Esophagus mucosa (tissue), 1 donor: ENCODE data around the gene MZB1. TPM values are rescaled to one million over a fixed set of nuclear protein-coding genes. Genes with fewer than 3 reads are reported as not detected.

Experiments
- ATAC-seq: fragments of 200-7000 bp; cut with Tn5 transposase; one replicate; pipeline ENCODE4 v1.9.1; 2020
- total RNA-seq: library from RNA; stranded (reverse); gene quantifications from one replicate; pipeline ENCODE4 v1.2.4, GENCODE V29; 2023
- donor health status: DM: yes; HTN: yes; CAD: no.

MZB1 gene, protein sequence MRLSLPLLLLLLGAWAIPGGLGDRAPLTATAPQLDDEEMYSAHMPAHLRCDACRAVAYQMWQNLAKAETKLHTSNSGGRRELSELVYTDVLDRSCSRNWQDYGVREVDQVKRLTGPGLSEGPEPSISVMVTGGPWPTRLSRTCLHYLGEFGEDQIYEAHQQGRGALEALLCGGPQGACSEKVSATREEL
- total RNA-seq, result 3.3 TPM

DNA sequence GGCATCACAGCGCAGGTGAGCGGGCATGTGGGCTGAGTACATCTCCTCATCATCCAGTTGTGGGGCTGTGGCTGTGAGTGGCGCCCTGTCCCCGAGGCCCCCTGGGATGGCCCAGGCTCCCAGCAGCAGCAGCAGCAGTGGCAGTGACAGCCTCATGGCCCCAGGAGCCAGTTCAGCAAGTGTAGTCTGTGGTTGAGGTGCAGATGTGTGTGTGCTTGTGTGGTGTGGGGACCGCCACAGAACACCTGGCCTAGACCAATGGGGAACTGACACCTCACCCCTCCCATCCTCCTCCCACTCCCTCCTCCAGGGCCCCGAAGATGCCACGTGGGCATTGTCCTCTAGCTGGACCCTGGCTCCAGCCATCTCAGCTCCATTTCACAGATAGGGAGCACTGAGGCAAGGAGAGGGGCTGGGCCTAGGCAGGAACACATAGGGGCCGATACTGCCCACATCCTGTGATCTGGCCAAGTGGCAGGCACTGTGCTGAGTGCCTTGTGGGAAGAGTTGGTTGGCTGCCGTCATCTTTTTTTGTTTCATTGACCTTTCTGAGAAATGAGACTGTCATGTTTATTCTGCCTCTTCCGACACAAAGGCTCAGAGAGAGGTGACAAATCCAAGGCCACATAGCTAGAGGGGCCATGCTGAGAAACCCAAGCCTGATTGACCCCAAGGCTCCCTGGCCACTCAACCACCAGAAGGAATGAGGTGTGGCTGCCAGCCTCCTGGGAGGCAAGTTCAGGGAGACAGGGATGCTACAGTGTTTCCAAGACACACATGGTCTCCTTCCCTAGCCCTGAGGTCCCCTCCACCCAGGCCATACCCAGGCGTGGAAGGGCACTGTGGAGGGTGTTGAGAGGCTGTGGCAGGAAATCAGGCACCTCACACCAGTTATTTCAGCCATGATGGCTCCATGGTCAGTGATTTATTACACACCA lies at the start of gene MZB1:
MZB1 (minus strand) TSS at position 213 of the 938 bp plus-strand sequence; CDS start at position 156, 57 bp downstream.
- ATAC-seq, result peak; percentile 12

DNA sequence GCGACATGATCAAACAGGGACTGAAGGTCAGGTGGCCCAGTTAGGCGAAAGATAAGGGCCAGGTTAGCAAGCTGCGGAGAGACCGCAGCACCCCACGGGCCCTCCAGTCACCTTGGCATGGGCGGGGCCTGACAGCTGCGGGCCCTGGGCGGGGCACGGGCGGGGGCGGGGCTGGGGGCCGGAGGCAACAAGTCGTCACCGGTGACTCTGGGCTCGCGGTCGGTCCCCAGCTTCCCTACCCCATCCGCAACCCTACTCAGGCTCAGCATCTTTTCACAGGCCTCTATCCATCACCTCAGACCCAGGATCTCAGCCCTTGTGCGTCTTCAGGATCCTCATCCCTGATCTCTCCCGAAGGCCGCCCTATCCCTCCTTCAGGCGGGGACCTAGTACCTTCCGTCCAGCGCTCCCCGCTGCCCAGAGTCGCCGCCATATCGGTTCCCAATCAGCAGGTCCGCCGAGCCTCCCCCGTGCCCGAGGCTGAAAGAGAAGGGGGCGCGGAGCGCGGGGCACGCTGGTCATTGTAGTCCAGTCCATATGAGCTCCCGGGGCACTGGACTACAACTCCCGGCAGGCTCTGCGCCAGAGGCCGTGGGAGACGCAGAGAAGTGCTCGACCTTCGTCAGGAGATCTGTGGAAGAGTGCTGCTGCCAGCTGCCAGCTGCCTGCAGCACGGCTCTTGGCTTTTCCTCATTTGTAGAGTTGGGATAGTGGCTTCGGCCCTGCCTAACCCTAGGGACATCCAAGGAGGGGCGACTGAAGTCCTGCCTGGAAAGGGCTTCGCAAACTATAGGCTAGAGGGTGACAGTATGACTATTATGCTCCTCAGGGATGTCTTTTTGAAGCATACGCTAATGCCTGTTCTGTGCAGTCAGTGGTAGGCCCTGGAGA lies 49.5 kb upstream of the MZB1 start, which contains the start of gene DNAJC18:
DNAJC18 (minus strand) TSS at position 513 of the 891 bp plus-strand sequence; CDS start at position 433, 80 bp downstream.
- peak; percentile 93 for ATAC-seq

DNA sequence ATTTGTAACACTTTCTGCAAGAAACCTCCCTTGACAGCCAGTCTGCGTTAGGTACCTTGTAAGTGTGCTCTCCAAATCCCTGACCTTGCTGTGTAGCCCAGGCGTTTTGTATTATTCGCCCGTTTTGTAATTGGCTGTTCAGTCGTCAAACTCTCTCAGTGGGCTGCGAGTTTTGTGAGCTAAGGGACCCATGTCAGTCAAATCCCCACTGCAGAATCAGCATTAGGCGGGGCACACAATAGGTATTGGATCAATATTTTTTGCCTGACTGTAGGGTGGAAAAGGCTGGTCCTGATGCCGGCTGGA lies 48.9 kb upstream of the MZB1 start:
- no peak for ATAC-seq

DNA sequence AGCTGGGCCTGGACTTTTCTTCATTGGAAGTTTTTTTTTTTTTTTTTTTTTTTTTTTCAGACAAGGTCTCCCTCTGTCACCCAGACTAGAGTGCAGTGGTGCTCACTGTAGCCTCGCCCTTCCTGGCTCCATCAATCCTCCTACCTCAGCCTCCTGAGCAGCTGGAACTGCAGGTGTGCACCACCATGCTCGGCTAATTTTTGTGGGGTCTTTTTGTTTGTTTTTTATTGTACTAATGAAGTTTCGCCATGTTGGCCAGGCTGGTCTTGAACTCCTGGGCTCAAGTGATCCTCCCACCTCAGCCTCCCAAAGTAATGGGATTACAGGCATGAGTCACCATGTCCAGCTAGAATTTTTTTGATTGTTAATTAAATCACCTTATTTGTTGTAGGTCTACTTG lies 46.0 kb upstream of the MZB1 start:
- no peak for ATAC-seq

DNA sequence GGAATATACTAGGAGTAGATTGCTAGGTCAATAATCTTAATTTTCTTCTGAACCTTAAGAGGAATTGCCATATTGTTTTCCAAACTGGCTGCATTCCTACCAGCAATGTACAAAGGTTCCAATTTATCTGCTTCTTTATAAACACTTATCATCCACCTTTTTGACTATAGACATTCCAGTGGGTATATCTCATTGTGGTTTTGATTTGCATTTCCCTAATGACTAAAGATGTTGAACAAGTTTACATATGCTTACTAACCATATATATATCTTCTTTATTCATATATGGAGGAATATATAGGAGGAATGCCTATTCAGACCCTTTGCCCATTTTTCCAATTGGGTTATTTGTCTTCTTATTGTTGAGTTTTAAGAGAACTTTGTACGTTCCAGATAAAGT lies 42.0 kb upstream of the MZB1 start:
- ATAC-seq, result no peak

DNA sequence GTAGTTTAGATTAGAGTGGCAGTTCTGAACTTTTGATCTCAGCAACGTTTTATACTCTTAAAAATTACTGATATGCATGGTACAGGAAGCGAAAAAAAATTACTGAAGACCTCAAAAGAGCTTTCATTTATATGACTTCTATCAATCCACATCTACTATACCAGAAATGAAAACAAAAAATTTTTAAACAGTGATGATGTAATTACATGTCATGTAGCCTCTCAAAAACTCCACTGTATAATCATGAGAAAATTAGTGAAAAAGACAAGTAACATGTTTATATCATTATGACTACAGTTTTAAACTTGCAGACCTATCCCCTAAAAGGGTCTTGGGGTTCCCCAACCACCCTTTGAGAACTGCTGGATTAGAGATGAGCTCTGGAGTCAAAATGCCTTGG lies 40.3 kb upstream of the MZB1 start:
- ATAC-seq, result no peak

DNA sequence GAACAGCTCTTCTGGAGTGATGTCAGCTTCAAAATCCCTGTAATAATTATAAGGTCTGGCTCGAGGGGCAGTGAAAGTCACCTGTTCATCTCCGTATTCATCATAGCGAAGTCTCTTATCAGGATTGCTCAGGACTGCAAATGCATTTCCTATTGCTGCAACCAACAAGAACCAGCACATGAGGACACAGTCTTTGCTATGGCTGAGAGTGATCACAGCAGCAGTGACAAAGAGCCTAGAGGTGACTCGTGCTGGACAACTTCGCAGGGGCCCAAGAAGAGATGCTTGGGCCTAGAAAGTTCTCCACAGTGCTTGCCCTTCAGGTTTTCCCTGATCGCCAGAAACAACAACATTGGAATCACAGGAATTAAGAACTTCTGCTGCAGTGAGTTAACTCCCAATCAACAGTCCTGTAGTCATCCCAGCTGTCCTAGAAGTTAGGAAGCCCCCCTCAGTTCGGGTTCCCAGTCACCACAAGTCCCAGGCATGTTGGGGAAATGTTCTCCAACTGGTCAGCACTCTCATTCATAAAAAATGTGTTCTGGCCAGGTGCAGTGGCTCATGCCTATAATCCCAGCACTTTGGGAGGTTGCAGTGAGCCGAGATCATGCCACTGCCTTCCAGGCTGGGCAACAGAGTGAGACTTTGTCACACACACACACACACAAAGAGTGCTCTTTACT lies 36.6 kb upstream of the MZB1 start:
- ATAC-seq, result no peak

DNA sequence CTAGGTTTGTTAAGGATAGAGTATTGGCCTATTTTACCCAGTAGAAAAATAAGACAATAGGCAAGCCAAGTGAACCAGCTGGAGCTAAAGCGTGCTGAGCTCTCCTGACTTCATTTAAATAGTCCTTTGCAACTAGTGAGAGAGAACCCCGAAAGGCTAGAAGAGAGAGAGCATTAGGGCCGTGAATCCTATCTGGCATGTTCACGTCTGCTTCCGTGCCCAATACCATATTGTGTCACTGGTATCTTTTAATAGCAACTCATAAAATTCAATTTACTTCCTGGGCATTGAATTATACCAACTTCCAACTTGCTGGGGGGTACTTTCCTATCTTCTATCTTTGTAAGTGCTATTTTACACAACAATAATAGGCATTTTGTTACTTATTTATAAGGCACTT lies 35.8 kb upstream of the MZB1 start:
- no peak for ATAC-seq

DNA sequence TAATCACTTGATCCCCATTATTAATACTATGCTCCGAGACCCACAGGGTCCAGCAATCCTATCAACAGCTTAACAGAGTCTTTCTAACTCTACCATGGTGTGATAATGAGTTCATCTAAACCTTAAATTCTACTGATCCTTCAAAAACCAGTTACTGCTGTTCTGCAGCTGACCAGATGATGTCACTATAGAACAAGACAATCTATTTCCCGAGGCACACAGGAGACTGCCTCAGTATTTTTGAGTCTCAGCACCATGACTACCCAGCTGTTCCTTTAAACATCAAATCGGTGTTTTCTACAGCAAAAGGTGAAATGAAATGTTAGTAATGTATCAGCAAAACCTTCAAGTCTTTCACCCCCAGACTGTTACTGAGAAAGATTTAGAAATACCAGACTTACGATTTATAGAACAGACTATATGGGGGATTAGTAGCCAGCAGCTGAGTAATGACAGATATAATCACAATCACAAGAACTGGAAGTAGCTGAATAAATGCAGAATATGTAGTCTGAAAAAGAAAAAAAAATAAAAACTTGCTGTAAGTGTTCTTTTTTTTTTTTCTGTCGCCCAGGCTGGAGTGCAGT lies 32.7 kb upstream of the MZB1 start:
- ATAC-seq, result peak; percentile 81

DNA sequence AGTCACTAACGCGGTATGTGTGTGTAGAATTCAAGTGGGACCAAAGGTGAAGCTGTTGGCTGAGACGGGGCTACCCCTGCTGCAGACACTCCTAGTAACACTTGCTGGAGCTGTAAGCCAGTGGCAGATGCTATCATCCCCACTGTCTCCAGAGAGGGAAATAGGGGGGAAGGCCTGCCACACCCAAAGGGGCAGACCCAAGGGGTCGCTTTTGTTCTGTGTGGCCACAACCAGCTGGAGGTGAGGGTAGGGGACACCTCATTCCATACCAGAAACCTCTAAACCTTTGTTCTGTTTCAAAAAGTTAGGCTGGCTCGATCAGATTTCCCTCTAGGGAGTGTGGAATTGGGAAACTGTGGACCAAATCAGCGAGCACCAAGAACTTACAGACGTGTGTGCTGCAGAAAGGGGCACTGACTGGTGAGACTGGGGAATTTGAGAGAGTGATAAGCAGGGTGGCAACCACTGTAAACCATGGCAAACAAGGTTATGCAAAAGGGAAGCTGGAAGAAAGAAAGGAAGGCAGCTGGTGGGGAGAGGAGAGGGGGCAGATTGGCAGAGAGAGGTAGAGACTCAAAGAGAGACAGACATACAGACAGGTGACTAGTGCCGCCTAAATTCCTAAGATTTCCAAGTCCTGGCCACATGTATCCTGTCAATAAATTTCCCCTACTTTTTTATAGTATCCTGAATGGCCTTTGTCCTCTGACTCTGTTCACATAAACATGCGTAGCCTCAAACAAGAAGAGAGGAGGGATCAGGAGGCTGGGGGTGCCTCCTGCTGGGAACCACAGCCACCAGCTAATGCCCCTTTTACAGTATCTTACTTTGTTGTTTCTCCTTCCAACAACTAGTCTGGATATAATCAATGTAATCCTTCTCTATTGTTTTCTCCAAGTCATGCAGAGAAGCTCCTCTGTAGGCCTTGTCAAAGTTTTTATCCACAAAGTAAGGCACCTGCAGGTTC lies 29.8 kb upstream of the MZB1 start:
- no peak for ATAC-seq

DNA sequence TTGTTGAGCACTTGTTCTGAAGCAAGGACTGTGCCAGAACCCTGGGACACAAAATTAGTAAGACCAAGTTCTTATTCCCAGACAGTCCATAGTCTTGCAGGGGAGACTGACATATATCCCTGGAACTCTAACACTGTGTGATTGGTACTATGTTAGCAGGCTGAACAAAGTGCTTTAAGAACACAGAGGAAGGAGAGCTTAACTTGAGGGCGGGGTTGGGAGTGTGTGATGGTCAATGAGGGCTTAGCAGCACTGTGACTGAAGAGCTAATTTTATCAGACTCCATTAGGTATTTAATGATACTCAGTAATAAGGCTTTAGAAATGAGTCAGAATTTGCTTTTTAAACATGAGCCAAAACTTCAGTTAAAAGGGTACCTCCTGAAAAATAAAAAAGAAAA lies 29.1 kb upstream of the MZB1 start:
- ATAC-seq, result no peak

DNA sequence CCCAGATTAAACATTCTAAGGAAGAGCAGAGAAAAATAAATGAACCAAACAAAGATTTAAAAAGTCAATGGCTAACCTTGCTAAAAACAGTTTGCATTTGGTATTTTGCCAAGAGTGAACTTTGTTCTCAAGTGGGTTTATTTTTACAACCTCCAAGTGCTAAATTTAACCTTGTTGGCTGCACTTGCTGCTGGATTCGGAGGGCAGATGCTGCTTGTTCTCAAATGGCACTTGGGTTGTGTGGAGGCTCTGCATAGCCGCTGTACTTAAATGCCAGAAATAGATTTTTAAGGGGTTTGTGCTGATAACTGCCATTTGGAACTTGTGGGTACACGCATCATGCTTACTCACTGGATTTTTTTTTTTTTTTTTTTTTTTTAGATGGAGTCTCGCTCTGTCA lies 27.5 kb upstream of the MZB1 start:
- ATAC-seq, result no peak

DNA sequence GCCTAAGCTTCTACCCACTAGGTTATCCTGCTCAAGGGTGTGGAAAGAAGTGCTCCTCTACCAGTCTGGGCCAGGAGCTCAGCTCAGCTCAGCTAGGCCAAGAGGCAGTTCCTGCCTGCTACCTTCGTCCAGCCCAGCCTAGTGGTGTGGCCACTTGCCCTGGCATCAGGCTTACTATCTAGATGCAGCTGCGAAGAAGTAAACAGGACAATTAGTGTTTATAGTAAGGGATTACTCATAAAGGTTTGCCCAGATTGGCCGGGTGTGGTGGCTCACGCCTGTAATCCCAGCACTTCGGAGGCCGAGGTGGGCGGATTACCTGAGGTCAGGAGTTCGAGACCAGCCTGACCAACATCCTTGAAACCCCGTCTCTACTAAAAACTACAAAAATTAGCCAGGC lies 26.9 kb upstream of the MZB1 start:
- peak; percentile 35 for ATAC-seq

DNA sequence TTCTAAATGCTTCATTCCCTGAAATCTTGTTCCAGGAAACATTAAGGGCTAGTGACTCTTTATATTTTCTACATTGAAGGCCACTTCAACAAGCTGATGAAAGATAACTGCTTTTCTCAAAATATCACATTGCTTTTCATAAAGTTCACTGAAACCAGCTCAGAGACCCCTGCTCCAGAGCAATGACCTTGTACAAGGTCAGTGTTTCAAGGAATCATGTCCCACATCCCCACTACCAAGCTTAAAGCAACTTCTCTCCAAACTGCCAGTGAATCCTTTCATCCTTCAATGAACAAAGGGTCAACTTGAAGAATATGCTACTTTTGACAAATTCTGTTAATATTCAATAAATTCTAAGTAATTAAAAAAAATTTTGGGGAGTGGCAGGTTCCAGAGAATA lies 26.2 kb upstream of the MZB1 start:
- no peak for ATAC-seq

DNA sequence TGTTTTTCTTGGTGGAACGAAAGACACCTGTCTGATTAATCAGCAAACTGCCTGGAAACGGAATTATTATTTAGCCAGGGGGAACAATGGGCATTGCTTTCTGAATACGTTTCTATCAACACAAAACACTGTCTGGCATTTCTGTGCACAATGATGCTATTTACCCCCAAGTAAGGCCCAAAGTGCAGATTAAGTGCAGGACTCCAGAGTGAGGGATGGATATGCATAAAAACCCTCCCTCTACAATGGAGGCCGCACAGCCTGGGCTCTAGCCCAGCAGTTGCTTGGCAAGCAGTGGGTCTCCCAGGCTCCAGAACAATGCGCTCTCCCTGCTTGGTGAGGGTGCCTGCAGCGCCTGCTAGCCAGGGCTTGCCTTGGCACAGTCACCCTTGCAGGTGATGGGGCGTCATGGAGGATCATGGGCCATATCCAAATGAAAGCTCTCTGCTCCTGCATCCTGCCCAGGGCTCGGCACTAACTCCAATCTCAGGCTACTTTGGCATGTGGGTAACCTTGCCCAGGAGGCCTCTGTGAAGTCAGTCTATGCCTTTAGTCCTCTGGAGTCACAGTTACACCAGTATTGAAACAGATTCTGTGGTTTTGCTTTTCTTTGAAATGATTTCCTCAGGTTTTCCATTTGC lies 25.6 kb upstream of the MZB1 start:
- ATAC-seq, result peak; percentile 89

DNA sequence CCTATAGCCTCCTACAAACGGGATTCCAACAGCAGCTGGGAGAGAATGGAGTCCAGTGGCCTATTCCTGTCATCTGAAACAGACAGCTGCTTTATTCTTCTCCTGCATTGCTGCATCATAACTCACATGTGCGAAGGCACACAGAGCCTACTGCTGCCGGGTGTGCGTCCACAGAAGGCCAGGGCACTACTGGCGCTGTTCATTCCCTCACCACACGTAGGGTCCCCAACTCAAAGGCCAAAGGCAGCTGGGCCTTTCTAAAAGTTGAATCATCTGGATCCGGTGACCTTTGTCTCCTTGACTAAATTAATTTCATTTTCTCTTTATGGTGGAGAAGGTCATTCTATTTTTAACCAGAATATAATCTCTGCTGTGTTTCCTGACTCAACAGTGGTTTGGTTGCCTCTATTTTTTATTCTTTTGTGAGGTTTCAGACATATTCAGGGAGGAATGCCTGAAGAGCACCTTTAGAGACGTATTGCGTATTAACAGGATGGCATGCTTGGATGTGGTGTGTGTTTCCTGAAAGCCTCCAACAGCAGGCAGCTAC lies 24.9 kb upstream of the MZB1 start:
- ATAC-seq, result peak; percentile 30

DNA sequence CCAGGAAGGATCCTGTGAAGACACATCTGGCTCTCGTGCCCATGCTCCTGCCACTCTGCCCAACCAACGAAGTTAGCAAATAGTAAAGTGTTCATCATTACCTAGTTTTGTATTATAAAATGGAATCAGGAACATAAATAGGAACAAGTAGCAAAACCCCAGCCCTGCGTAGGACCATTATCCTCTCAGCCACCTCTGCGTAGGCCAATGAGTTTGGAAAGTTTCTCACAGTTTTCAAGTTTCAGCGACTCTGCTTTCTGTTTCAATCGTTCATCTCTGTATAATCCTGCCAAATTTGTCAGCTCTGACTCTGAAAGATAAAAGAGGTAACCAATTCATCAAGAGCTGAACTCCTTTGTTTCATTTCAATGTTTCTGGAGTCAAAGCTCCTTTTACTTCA lies 24.2 kb upstream of the MZB1 start:
- no peak for ATAC-seq

DNA sequence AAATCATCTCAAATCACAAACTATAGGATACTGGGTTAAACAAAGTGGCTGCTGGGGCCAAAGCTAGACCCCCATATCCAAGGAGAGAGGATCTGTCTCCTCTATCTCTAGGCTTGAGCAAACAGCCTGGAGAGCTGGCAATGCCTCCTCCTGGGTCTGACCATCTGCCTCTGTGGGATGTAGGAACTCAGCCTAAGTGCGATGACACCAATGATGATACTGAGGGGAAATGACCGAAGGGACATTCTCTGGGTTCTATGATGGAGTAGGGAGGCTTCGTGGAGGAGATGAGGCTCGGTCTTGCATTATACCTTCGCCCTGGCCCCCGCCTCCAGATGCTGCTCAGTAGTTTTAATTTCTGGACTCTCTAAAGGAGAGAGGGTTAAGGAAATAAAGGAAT lies 23.4 kb upstream of the MZB1 start:
- no peak for ATAC-seq

DNA sequence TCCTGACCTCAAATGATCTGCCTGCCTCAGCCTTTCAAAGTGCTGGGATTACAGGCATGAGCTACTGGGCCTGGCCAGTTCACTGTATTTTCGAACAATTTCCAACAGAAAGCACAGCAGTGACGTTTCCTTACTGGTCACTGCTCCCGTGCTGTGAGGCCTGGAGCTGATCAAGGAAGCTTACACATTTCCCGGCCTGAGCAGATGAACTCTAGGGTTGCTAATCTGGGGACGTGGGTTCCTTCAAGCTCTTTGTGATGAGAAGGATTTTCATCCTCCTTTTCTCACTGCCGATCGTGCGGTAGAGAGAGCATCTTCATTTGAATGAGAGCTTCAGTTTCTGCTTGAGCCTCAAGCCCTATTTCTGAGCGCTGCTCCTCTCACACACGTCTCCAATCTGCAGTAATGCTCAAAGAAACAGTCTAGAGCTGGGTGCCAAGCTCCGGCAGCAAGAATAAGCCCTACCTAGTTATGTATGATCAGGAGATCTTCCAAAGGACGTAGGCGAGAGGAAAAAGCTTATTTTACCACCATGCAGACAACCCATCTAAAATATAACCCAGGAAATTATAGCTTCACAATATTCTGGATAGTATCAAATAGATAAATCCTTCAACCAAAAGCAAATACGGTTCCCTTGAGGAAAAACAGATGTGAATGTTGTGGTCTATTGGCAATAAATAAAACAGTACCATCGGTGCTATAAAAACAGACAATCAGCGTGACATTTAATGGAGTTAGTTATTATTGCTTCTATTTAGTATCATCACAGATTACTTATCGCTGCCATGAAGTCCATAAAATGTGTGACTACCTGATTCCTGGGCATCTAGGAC lies 21.5 kb upstream of the MZB1 start:
- no peak for ATAC-seq
